GM18951 (cell line): ENCODE results near the gene IL36A.

Source experiments
- POLR2A ChIP-seq: IDR thresholded peaks from 4 replicates; pipeline ENCODE4 v1.6.1; 2011; ENCODE audit warnings: mild to moderate bottlenecking; ENCODE audit not compliant: insufficient read length, insufficient read depth; ENCODE audit errors: extremely low read depth
- in situ Hi-C: fragments of 300-500 bp; cut with MboI; formaldehyde crosslinking; loops from one replicate; pipeline ENCODE4 v1.12.0; 2022; ENCODE audit warnings: low sequenced_read_pairs, mixed read lengths, inconsistent platforms; ENCODE audit not compliant: unreplicated experiment

IL36A gene

GRCh38 chr2:112989611-112990010 lies 15.6 kb upstream of the IL36A start:
- no peak for TF ChIP-seq POLR2A
- in situ Hi-C loops: no loop called here

- no peak for TF ChIP-seq POLR2A
- in situ Hi-C loops: no loop called here
Measured at GRCh38 chr2:112993831-112994230, 11.4 kb upstream of the IL36A start.

GRCh38 chr2:112994648-112995047 lies 10.6 kb upstream of the IL36A start:
- TF ChIP-seq POLR2A: no peak
- in situ Hi-C loops: no loop called here

GRCh38 chr2:112995346-112995920 lies 9.8 kb upstream of the IL36A start:
- no peak for TF ChIP-seq POLR2A
- in situ Hi-C loops: no loop called here

GRCh38 chr2:112996635-112997034 lies 8.6 kb upstream of the IL36A start:
- in situ Hi-C loops: no loop called here
- no peak for TF ChIP-seq POLR2A

GRCh38 chr2:112997151-112997550 lies 8.1 kb upstream of the IL36A start:
- in situ Hi-C loops: no loop called here
- TF ChIP-seq POLR2A: no peak

- TF ChIP-seq POLR2A: no peak
- in situ Hi-C loops: no loop called here
Measured at GRCh38 chr2:113000436-113000835, 4.8 kb upstream of the IL36A start.

GRCh38 chr2:113002677-113003076 lies 2.6 kb upstream of the IL36A start:
- no peak for TF ChIP-seq POLR2A
- in situ Hi-C loops: no loop called here

- in situ Hi-C loops: no loop called here
- TF ChIP-seq POLR2A: no peak
Measured at GRCh38 chr2:113007250-113007649, 2.0 kb downstream of the IL36A start.

GRCh38 chr2:113009622-113010021 lies 4.4 kb downstream of the IL36A start:
- TF ChIP-seq POLR2A: no peak
- in situ Hi-C loops: no loop called here

GRCh38 chr2:113010088-113010487 lies 4.8 kb downstream of the IL36A start:
- in situ Hi-C loops: no loop called here
- no peak for TF ChIP-seq POLR2A

- in situ Hi-C loops: no loop called here
- no peak for TF ChIP-seq POLR2A
Measured at GRCh38 chr2:113011108-113011507, 5.8 kb downstream of the IL36A start.

GRCh38 chr2:113012436-113013335 lies 7.4 kb downstream of the IL36A start:
- in situ Hi-C loops: no loop called here

GRCh38 chr2:113013336-113013661 lies 8.0 kb downstream of the IL36A start:
- no peak for TF ChIP-seq POLR2A
- in situ Hi-C loops: no loop called here

More at GRCh38 chr2:113012436-113013335, 7.4 kb downstream of the IL36A start:
- TF ChIP-seq POLR2A: no peak
